KMS-11 (cell line): ENCODE results near the gene SINHCAF.
"Not testable (repeated sequence)": the region's sequence is repeated elsewhere in the genome, so short reads cannot be mapped to it uniquely, and the experiment has no call there.

Experiments used
- H2AFZ ChIP-seq: fragments of 200-600 bp; sonication (generic); 2 replicates; pipeline ENCODE4 v1.6.1; 2016; ENCODE audit warnings: antibody characterized with exemption, mixed run types, low read depth
- H3K27ac ChIP-seq: fragments of 200-600 bp; sonication (generic); 2 replicates; pipeline ENCODE4 v1.6.1; 2016; ENCODE audit warnings: mild to moderate bottlenecking, mixed run types
- H3K27me3 ChIP-seq: fragments of 200-600 bp; sonication (generic); 2 replicates; pipeline ENCODE4 v1.6.1; 2017; ENCODE audit warnings: mild to moderate bottlenecking, low read depth, mixed run types, moderate library complexity; ENCODE audit not compliant: insufficient read depth
- H3K36me3 ChIP-seq: fragments of 200-600 bp; sonication (generic); 2 replicates; pipeline ENCODE4 v1.6.1; 2017; ENCODE audit warnings: mild to moderate bottlenecking, mixed run types; ENCODE audit not compliant: insufficient read depth
- H3K4me1 ChIP-seq: fragments of 200-600 bp; sonication (generic); 2 replicates; pipeline ENCODE4 v1.6.1; 2016; ENCODE audit warnings: mild to moderate bottlenecking, low read depth, mixed run types; ENCODE audit not compliant: poor library complexity, severe bottlenecking
- H3K4me2 ChIP-seq: fragments of 200-600 bp; sonication (generic); 2 replicates; pipeline ENCODE4 v1.7.0; 2016; ENCODE audit warnings: mild to moderate bottlenecking, mixed run types
- H3K4me3 ChIP-seq: fragments of 200-600 bp; sonication (generic); IDR thresholded peaks from 2 replicates; pipeline ENCODE4 v1.6.1; 2017; ENCODE audit warnings: low read depth, low read length, mixed read lengths; ENCODE audit not compliant: insufficient read depth
- H3K79me2 ChIP-seq: fragments of 200-600 bp; sonication (generic); 2 replicates; pipeline ENCODE4 v1.6.1; 2016; ENCODE audit warnings: low read depth, mixed run types; ENCODE audit not compliant: insufficient read depth
- H3K9ac ChIP-seq: fragments of 200-600 bp; sonication (generic); 2 replicates; pipeline ENCODE4 v1.6.1; 2016; ENCODE audit warnings: mild to moderate bottlenecking, mixed run types
- H4K20me1 ChIP-seq: fragments of 200-600 bp; sonication (generic); 2 replicates; pipeline ENCODE4 v1.6.1; 2016; ENCODE audit warnings: mild to moderate bottlenecking, mixed run types; ENCODE audit not compliant: insufficient read depth
- CTCF ChIP-seq: fragments of 200-600 bp; sonication (generic); conservative IDR thresholded peaks from 2 replicates; pipeline ENCODE4 v1.6.1; 2017; ENCODE audit warnings: low read depth, mild to moderate bottlenecking, antibody characterized with exemption, low read length, moderate library complexity, mixed read lengths

SINHCAF gene

GRCh38 chr12:31245822-31246469 is 80.0 kb downstream of the SINHCAF start:
- TF ChIP-seq CTCF: no peak
- Histone ChIP-seq H3K27ac (no peak overlapping the region), H3K27me3 (no peaks in the 10 kb centered on the region), H3K4me3 (no peak overlapping the region), H3K4me1 (no peaks in the 10 kb centered on the region), H3K79me2 (no peaks in the 10 kb centered on the region), H4K20me1 (no peaks in the 10 kb centered on the region), H2AFZ (no peak overlapping the region), H3K36me3 (no peaks in the 10 kb centered on the region), H3K9ac (no peak overlapping the region), H3K4me2 (no peak overlapping the region)

- H3K27me3 ChIP-seq, H3K79me2 ChIP-seq, H3K4me2 ChIP-seq, H4K20me1 ChIP-seq, H2AFZ ChIP-seq, H3K4me1 ChIP-seq, H3K27ac ChIP-seq, H3K4me3 ChIP-seq, H3K36me3 ChIP-seq, H3K9ac ChIP-seq: not testable (repeated sequence)
These were observed 83.5 kb downstream of the SINHCAF start for GRCh38 chr12:31242418-31242817.

GRCh38 chr12:31238764-31239387 is 87.1 kb downstream of the SINHCAF start:
- Histone ChIP-seq H3K4me2 (peak overlapping the region; percentile 33), H2AFZ (peak overlapping the region; percentile 24), H3K4me3 (no peak overlapping the region)

DNA sequence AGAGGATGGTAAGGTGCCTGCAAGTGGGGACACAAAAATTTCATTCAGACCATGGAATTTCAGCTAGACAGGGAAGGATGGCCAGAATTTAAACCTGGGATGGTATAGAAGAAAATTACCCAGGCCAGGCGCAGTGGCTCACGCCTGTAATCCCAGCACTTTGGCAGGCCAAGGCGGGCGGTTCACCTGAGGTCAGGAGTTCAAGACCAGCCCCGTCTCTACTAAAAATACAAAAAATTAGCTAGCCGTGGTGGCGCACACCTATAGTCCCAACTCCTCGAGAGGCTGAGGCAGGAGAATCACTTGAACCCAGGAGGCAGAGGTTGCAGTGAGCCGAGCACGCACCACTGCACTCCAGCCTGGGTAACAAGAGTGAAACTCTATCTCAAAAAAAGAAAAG is 87.6 kb downstream of the SINHCAF start:
- not testable (repeated sequence) for H3K27me3 ChIP-seq, H4K20me1 ChIP-seq, H3K4me3 ChIP-seq, H3K27ac ChIP-seq, H3K36me3 ChIP-seq, H3K79me2 ChIP-seq, H3K9ac ChIP-seq
- Histone ChIP-seq H2AFZ (peak overlapping the region; percentile 24), H3K4me1 (peaks cover 14% of the 10 kb centered on the region), H3K4me2 (peak overlapping the region; percentile 33)

More at GRCh38 chr12:31238764-31239387, 87.1 kb downstream of the SINHCAF start:
- Histone ChIP-seq H3K36me3 (no peaks in the 10 kb centered on the region), H3K4me1 (peaks cover 14% of the 10 kb centered on the region), H3K27ac (no peak overlapping the region), H4K20me1 (no peaks in the 10 kb centered on the region), H3K27me3 (no peaks in the 10 kb centered on the region), H3K79me2 (no peaks in the 10 kb centered on the region), H3K9ac (no peak overlapping the region)
- TF ChIP-seq CTCF: peak; percentile 89

GRCh38 chr12:31236998-31237637 is 88.8 kb downstream of the SINHCAF start:
- Histone ChIP-seq H3K4me1 (peaks cover 14% of the 10 kb centered on the region), H3K4me3 (no peak overlapping the region), H3K27me3 (no peaks in the 10 kb centered on the region), H2AFZ (no peak overlapping the region), H3K36me3 (no peaks in the 10 kb centered on the region), H3K79me2 (no peaks in the 10 kb centered on the region), H3K27ac (no peak overlapping the region), H4K20me1 (no peaks in the 10 kb centered on the region), H3K4me2 (no peak overlapping the region), H3K9ac (no peak overlapping the region)
- no peak for TF ChIP-seq CTCF
